ENCODE results near the gene PIK3C2G. TPM values are rescaled to one million over a fixed set of nuclear protein-coding genes. Genes with fewer than 3 reads are reported as not detected.

The PIK3C2G gene
- polyA plus RNA-seq, 1 of the 3 experiments (the other 2 are of a cell fraction), result 0.02 TPM

DNA sequence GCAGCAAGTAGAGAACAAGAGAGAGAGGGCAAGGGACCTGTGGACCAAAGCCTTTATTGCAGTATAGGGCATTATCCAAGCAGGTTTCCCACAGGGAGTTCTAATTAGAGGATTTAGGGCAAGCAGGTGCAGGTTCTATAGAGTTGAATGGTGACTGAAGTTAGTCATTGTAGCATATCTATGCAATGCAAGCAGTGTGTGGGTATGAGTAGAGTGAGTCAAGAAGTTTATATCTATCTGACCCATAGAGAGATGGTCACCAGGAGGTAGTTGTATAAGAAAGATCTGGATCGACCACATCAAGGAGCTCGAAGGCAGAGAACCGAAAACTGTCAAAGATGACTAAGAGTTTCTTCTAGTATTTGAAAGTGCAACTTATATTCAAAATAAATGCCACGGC is 309.2 kb downstream of the PIK3C2G start:
- no peaks in the 10 kb centered on the region for H3K9me2 ChIP-seq
- WGBS (ENCODE audit: low lambda C conversion rate), result 69% methylated on average over 4 of the region's 4 CpGs
- no peak overlapping the region for H3K27ac ChIP-seq (ENCODE audit: low read depth in 2 of 2, low read length in 1 of 2)
- H3F3A ChIP-seq (replicated peaks; ENCODE audit: insufficient read depth), result no peaks in the 10 kb centered on the region
- no peak for DNase-seq
- no peak overlapping the region for H3K4me2 ChIP-seq
- ChIA-PET POLR2A (no interaction called here), CTCF (no interaction called here)
- H3K9ac ChIP-seq, result no peak overlapping the region
- no peaks in the 10 kb centered on the region for H3K79me2 ChIP-seq (ENCODE audit: insufficient read depth)
- TF ChIP-seq RAD21 (IDR thresholded peaks at IDR 0.05; ENCODE audit: low read length), result no peak
- TF ChIP-seq EP300 (IDR thresholded peaks at IDR 0.05; ENCODE audit: borderline replicate concordance in 1 of 2, low read depth in 1 of 2, low read length in 1 of 2), result no peak
- no peak for TF ChIP-seq NFIC (IDR thresholded peaks at IDR 0.05; ENCODE audit: borderline replicate concordance)
- no peak for TF ChIP-seq PBX3 (IDR thresholded peaks at IDR 0.05)
- TF ChIP-seq FOXM1 (IDR thresholded peaks at IDR 0.05; ENCODE audit: low read depth), result no peak
- TF ChIP-seq FOXJ3 (CRISPR knock-in tag; IDR thresholded peaks at IDR 0.05), result no peak
- TF ChIP-seq TAF1 (IDR thresholded peaks at IDR 0.05; ENCODE audit: borderline replicate concordance, low read depth, low read length), result no peak
- no peak for TF ChIP-seq ZBTB33 (IDR thresholded peaks at IDR 0.05; ENCODE audit: borderline replicate concordance, low read depth)
- no peak for TF ChIP-seq CHD2 (IDR thresholded peaks at IDR 0.05; ENCODE audit: low read length, partially characterized antibody)
- no peak for TF ChIP-seq GATA2 (CRISPR knock-in tag; IDR thresholded peaks at IDR 0.05)
- TF ChIP-seq TEAD4 (IDR thresholded peaks at IDR 0.05; ENCODE audit: borderline replicate concordance, insufficient read depth), result no peak
- TF ChIP-seq MXI1 (IDR thresholded peaks at IDR 0.05; ENCODE audit: low read depth, low read length), result no peak
- TF ChIP-seq GABPA (IDR thresholded peaks at IDR 0.05; ENCODE audit: low read depth), result no peak
- TF ChIP-seq MAX (IDR thresholded peaks at IDR 0.05; ENCODE audit: low read depth), result no peak
- TF ChIP-seq CTCF (IDR thresholded peaks at IDR 0.05), result no peak
- no peak for TF ChIP-seq NRF1 (IDR thresholded peaks at IDR 0.05; ENCODE audit: low read depth, low read length)
- no peaks in the 10 kb centered on the region for H3K36me3 ChIP-seq (replicated peaks in 1 of 2; ENCODE audit: control insufficient read depth in 1 of 2, insufficient read depth in 2 of 2, low read length in 1 of 2)
- H3K9me3 ChIP-seq, result no peaks in the 10 kb centered on the region
- H2AFZ ChIP-seq (ENCODE audit: low read depth), result no peak overlapping the region
- no peaks in the 10 kb centered on the region for H3K27me3 ChIP-seq (ENCODE audit: insufficient read depth)
- no peak overlapping the region for H3K4me3 ChIP-seq (ENCODE audit: low read depth in 2 of 2, low read length in 1 of 2)
- H4K20me1 ChIP-seq (ENCODE audit: insufficient read depth), result no peaks in the 10 kb centered on the region
- no peaks in the 10 kb centered on the region for H3K4me1 ChIP-seq (ENCODE audit: control insufficient read depth in 1 of 2, insufficient read depth in 2 of 2, low read depth in 1 of 2, low read length in 1 of 2)

Data from SK-N-SH (cell line).